H9 (cell line): ENCODE data around the gene MEG3. TPM values are rescaled to one million over a fixed set of nuclear protein-coding genes. Genes with fewer than 3 reads are reported as not detected.

Experiments used
- DNase-seq: peaks from one replicate; pipeline ENCODE4 v3.0.0-alpha.2; 2017
- H2AFZ ChIP-seq: one replicate; pipeline ENCODE4 v1.6.1; 2013; ENCODE audit warnings: mild to moderate bottlenecking, low read length, control low read depth, moderate library complexity
- H2AK5ac ChIP-seq: 2 replicates; pipeline ENCODE4 v1.6.1; 2013; ENCODE audit warnings: low read length, control low read depth, mixed read lengths; ENCODE audit not compliant: insufficient read length
- H2BK120ac ChIP-seq: one replicate; pipeline ENCODE4 v1.6.1; 2013; ENCODE audit warnings: low read depth, mild to moderate bottlenecking, low read length, control low read depth, inconsistent platforms; ENCODE audit not compliant: poor library complexity, severe bottlenecking
- H2BK12ac ChIP-seq: 2 replicates; pipeline ENCODE4 v1.6.1; 2013; ENCODE audit warnings: low read length, control low read depth, mixed read lengths, low read depth; ENCODE audit not compliant: insufficient read length
- H2BK15ac ChIP-seq: 2 replicates; pipeline ENCODE4 v1.6.1; 2013; ENCODE audit warnings: low read depth, low read length, control low read depth
- H2BK20ac ChIP-seq: one replicate; pipeline ENCODE4 v1.6.1; 2013; ENCODE audit warnings: low read depth, mild to moderate bottlenecking, low read length, control low read depth, inconsistent platforms; ENCODE audit not compliant: poor library complexity, severe bottlenecking
- H2BK5ac ChIP-seq: 2 replicates; pipeline ENCODE4 v1.6.1; 2013; ENCODE audit warnings: low read length, control low read depth, mixed read lengths; ENCODE audit not compliant: insufficient read length
- H3K14ac ChIP-seq: 2 replicates; pipeline ENCODE4 v1.6.1; 2013; ENCODE audit warnings: low read length, control low read depth; ENCODE audit not compliant: insufficient read depth
- H3K18ac ChIP-seq: 2 replicates; pipeline ENCODE4 v1.6.1; 2013; ENCODE audit warnings: low read depth, mild to moderate bottlenecking, mixed read lengths, low read length, control low read depth; ENCODE audit not compliant: insufficient read length
- H3K23ac ChIP-seq: 2 replicates; pipeline ENCODE4 v1.6.1; 2013; ENCODE audit warnings: low read length, control low read depth, mixed read lengths, low read depth; ENCODE audit not compliant: insufficient read length
- H3K23me2 ChIP-seq: 2 replicates; pipeline ENCODE4 v1.6.1; 2013; ENCODE audit warnings: low read depth, mild to moderate bottlenecking, mixed read lengths, low read length, control low read depth; ENCODE audit not compliant: insufficient read length, poor library complexity, severe bottlenecking
- H3K27ac ChIP-seq: 2 replicates; pipeline ENCODE4 v1.5.1; 2013; ENCODE audit warnings: low read length, control low read depth, mixed read lengths, low read depth; ENCODE audit not compliant: insufficient read length
- H3K27me3 ChIP-seq: 2 replicates; pipeline ENCODE4 v1.6.1; 2013; ENCODE audit warnings: low read length, control low read depth, inconsistent platforms; ENCODE audit not compliant: insufficient read depth
- H3K4ac ChIP-seq: 2 replicates; pipeline ENCODE4 v1.6.1; 2013; ENCODE audit warnings: low read depth, mild to moderate bottlenecking, control low read depth, inconsistent platforms, low read length, moderate library complexity
- H3K4me1 ChIP-seq: 2 replicates; pipeline ENCODE4 v1.6.1; 2013; ENCODE audit warnings: low read length, control low read depth, inconsistent platforms; ENCODE audit not compliant: insufficient read depth
- H3K4me2 ChIP-seq: 2 replicates; pipeline ENCODE4 v1.6.1; 2013; ENCODE audit warnings: low read length, control low read depth, mixed read lengths; ENCODE audit not compliant: insufficient read length, insufficient read depth
- H3K56ac ChIP-seq: 2 replicates; pipeline ENCODE4 v1.6.1; 2013; ENCODE audit warnings: low read depth, mild to moderate bottlenecking, mixed read lengths, low read length, control low read depth; ENCODE audit not compliant: insufficient read length
- H3K79me1 ChIP-seq: 2 replicates; pipeline ENCODE4 v1.6.1; 2013; ENCODE audit warnings: low read depth, mild to moderate bottlenecking, moderate library complexity, low read length, control low read depth, inconsistent platforms; ENCODE audit not compliant: insufficient read depth, poor library complexity, severe bottlenecking
- H3K79me2 ChIP-seq: 2 replicates; pipeline ENCODE4 v1.6.1; 2013; ENCODE audit warnings: low read length, control low read depth, inconsistent platforms; ENCODE audit not compliant: insufficient read depth
- H3K9ac ChIP-seq: 2 replicates; pipeline ENCODE4 v1.6.1; 2013; ENCODE audit warnings: low read length, control low read depth, mixed read lengths; ENCODE audit not compliant: insufficient read length; ENCODE audit errors: extremely low read depth
- H3K9me3 ChIP-seq: one replicate; pipeline ENCODE4 v1.6.1; 2013; ENCODE audit warnings: low read depth, low read length, inconsistent platforms; ENCODE audit not compliant: control insufficient read depth
- H3T11ph ChIP-seq: one replicate; pipeline ENCODE4 v1.6.1; 2013; ENCODE audit warnings: mild to moderate bottlenecking, low read length, control low read depth, inconsistent platforms
- H4K20me1 ChIP-seq: one replicate; pipeline ENCODE4 v1.6.1; 2013; ENCODE audit not compliant: control insufficient read depth, insufficient read length, insufficient read depth
- H4K5ac ChIP-seq: 2 replicates; pipeline ENCODE4 v1.6.1; 2013; ENCODE audit warnings: low read depth, mild to moderate bottlenecking, mixed read lengths, low read length, control low read depth; ENCODE audit not compliant: insufficient read length
- H4K8ac ChIP-seq: replicated peaks from 2 replicates; pipeline ENCODE4 v1.6.1; 2013; ENCODE audit warnings: low read length, control low read depth, mixed read lengths, low read depth; ENCODE audit not compliant: insufficient read length
- H4K91ac ChIP-seq: 2 replicates; pipeline ENCODE4 v1.6.1; 2013; ENCODE audit warnings: low read depth, mild to moderate bottlenecking, moderate library complexity, mixed read lengths, low read length, control low read depth; ENCODE audit not compliant: insufficient read length
- H3K27ac Mint-ChIP-seq, 3 experiments: 2 replicates in 2 of 3; 3 replicates in 1 of 3; pipeline ENCODE4 v1.8.0; 2020 to 2021; ENCODE audit warnings: mixed read lengths in 3 of 3, mild to moderate bottlenecking in 1 of 3, moderate library complexity in 1 of 3
- H3K27me3 Mint-ChIP-seq: 2 replicates; pipeline ENCODE4 v1.8.0; 2021; ENCODE audit warnings: low read depth, mild to moderate bottlenecking, moderate library complexity, mixed read lengths
- H3K36me3 Mint-ChIP-seq, 3 experiments: 2 replicates in 2 of 3; 3 replicates in 1 of 3; pipeline ENCODE4 v1.8.0; 2020 to 2021; ENCODE audit warnings: low read depth in 3 of 3, mixed read lengths in 3 of 3; ENCODE audit not compliant: insufficient read depth in 1 of 3
- H3K4me1 Mint-ChIP-seq, 2 experiments: 2 replicates each; pipeline ENCODE4 v1.8.0; 2020; ENCODE audit warnings: mixed read lengths in 2 of 2
- H3K4me3 Mint-ChIP-seq, 2 experiments: 2 replicates in 1 of 2; 3 replicates in 1 of 2; pipeline ENCODE4 v1.8.0; 2020 to 2021; ENCODE audit warnings: mild to moderate bottlenecking in 2 of 2, mixed read lengths in 2 of 2, moderate library complexity in 1 of 2
- H3K9me3 Mint-ChIP-seq, 2 experiments: 2 replicates in 1 of 2; 3 replicates in 1 of 2; pipeline ENCODE4 v1.8.0; 2020; ENCODE audit warnings: mild to moderate bottlenecking in 2 of 2, mixed read lengths in 2 of 2, moderate library complexity in 1 of 2
- WGBS: extraction: QIAGEN DNeasy Blood & Tissue Kit; methylation state at CpG from one replicate; pipeline ENCODE4 v1.1.7; 2013; ENCODE audit warnings: missing lambda C conversion rate, low lambda C conversion rate, mixed read lengths; ENCODE audit not compliant: insufficient read length; ENCODE audit errors: extremely low coverage; 5-methylcytosine and 5-hydroxymethylcytosine counted together
- total RNA-seq: library from RNA; stranded (reverse); gene quantifications from 2 replicates; pipeline ENCODE4 v1.2.1, GENCODE V29; 2021
- TF ChIP-seq, protein P1 (sequence below): fragments of 200-600 bp; sonication (generic); conservative IDR thresholded peaks from 3 replicates; pipeline ENCODE4 v1.8.0; 2021; ENCODE audit warnings: antibody characterized with exemption, mild to moderate bottlenecking

Gene MEG3
- total RNA-seq, 1 experiment from 2014 or later: 0.52 TPM

DNA sequence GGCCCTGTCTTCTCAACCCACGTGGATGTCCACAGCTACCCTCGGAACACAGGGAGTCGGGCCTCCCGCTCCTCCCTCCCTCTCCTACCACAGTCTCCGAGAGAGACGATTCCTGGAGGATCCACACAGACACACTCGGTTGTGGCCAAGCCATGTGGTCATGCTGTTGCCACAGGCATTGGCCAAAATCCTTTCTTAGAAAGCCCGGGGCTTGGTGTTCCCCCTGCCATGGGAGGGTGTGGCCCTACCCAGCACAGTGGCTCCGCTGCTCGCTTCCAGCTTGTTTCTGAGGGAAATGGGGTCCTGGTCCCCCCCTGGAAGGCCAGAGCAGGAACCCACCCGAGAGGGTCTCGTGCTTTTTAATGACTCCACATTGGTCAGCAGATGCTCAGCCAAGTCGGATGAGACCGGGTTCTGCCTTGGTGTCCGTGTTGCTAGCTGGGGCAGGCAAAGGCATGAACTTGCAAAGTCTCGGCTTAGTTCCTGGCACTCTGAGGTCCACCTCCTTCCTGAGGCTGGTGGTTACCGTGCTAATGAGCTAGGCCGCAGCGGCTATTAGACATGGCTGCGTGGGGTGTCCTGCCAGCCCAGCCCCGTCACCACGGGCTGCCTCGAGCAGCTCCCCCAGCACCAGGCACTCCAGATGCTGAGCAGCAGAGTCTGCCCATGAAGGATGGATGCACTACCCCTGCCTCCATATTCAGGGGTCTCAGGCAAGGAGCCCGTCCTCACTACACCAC, 46.8 kb upstream of the MEG3 start:
- no peak overlapping the region for H2BK15ac ChIP-seq
- H3K79me2 ChIP-seq: no peaks in the 10 kb centered on the region
- H3K4ac ChIP-seq: no peak overlapping the region; the same call in 1 of the 2 replicates
- H3K27me3 Mint-ChIP-seq: peaks cover 13% of the 10 kb centered on the region
- WGBS: no CpG with 5 or more reads among the region's 24 CpGs
- H2BK12ac ChIP-seq: no peak overlapping the region
- H3K56ac ChIP-seq: no peak overlapping the region
- no peak overlapping the region for H2AK5ac ChIP-seq
- no peak overlapping the region for H3T11ph ChIP-seq
- no peak overlapping the region for H2BK120ac ChIP-seq
- H2BK5ac ChIP-seq: no peak overlapping the region
- H4K20me1 ChIP-seq: no peaks in the 10 kb centered on the region
- no peak overlapping the region for H2BK20ac ChIP-seq
- H4K8ac ChIP-seq: no peak overlapping the region
- H3K14ac ChIP-seq: no peak overlapping the region
- no peaks in the 10 kb centered on the region for H3K36me3 Mint-ChIP-seq
- H4K91ac ChIP-seq: no peak overlapping the region
- H3K27ac ChIP-seq: no peak overlapping the region
- H3K4me3 Mint-ChIP-seq: no peak overlapping the region
- H3K9me3 ChIP-seq: no peaks in the 10 kb centered on the region
- no peak overlapping the region for H2AFZ ChIP-seq
- H3K9ac ChIP-seq: no peak overlapping the region
- H3K9me3 Mint-ChIP-seq: no peaks in the 10 kb centered on the region
- H4K5ac ChIP-seq: no peak overlapping the region
- no peak overlapping the region for H3K27ac Mint-ChIP-seq
- H3K79me1 ChIP-seq: no peaks in the 10 kb centered on the region
- no peaks in the 10 kb centered on the region for H3K23me2 ChIP-seq
- H3K23ac ChIP-seq: no peak overlapping the region
- peak; percentile 13 for DNase-seq
- H3K4me1 ChIP-seq: no peaks in the 10 kb centered on the region
- H3K18ac ChIP-seq: no peak overlapping the region
- no peak overlapping the region for H3K4me2 ChIP-seq
- no peaks in the 10 kb centered on the region for H3K27me3 ChIP-seq
- H3K4me1 Mint-ChIP-seq: peaks cover 0 to 8% of the 10 kb centered on the region in 2 experiments; a peak in 2 of 4 replicates
- TF ChIP-seq, protein P1, sequence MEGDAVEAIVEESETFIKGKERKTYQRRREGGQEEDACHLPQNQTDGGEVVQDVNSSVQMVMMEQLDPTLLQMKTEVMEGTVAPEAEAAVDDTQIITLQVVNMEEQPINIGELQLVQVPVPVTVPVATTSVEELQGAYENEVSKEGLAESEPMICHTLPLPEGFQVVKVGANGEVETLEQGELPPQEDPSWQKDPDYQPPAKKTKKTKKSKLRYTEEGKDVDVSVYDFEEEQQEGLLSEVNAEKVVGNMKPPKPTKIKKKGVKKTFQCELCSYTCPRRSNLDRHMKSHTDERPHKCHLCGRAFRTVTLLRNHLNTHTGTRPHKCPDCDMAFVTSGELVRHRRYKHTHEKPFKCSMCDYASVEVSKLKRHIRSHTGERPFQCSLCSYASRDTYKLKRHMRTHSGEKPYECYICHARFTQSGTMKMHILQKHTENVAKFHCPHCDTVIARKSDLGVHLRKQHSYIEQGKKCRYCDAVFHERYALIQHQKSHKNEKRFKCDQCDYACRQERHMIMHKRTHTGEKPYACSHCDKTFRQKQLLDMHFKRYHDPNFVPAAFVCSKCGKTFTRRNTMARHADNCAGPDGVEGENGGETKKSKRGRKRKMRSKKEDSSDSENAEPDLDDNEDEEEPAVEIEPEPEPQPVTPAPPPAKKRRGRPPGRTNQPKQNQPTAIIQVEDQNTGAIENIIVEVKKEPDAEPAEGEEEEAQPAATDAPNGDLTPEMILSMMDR: no peak
